HepG2 (cell line): ENCODE results near the gene CGGBP1. TPM values are rescaled to one million over a fixed set of nuclear protein-coding genes. Genes with fewer than 3 reads are reported as not detected.

Experiments used
- ATAC-seq: fragments of 200-7000 bp; cut with Tn5 transposase; 3 replicates; pipeline ENCODE4 v1.9.1; 2020; ENCODE audit warnings: mild to moderate bottlenecking, moderate library complexity
- BruUV-seq: library from RNA; stranded (reverse); fragments of 400-500 nt; replicated peaks from 2 replicates; lab custom pipeline; 2021; lab: Mats Ljungman, UMichigan
- CTCF ChIA-PET: fragments of 300-600 bp; formaldehyde crosslinking; extraction: SDS; loops from one replicate; lab custom pipeline; 2021; ENCODE audit warnings: low total read pairs, inconsistent platforms, low intra/inter-chr PET ratio; lab: Yijun Ruan, JAX
- POLR2A ChIA-PET: fragments of 350-600 bp; sonication (Branson Sonifier 250); formaldehyde crosslinking; loops from one replicate; lab custom pipeline; 2020; ENCODE audit warnings: antibody characterized with exemption, inconsistent platforms; lab: Yijun Ruan, JAX
- DNase-seq: peaks from one replicate; pipeline ENCODE4 v3.0.0-alpha.2; 2015; ENCODE audit warnings: low spot score
- FAIRE-seq: peaks from 3 replicates; lab custom pipeline; 2011; peaks lifted over from hg19 to GRCh38; lab: Jason Lieb, UNC
- H2AFZ ChIP-seq: one replicate; pipeline ENCODE4 v1.6.1; 2011; ENCODE audit warnings: low read length, inconsistent platforms
- H3K27ac ChIP-seq: fragments of 300-600 bp; 3 replicates; pipeline ENCODE4 v1.8.0; 2011; ENCODE audit warnings: mixed run types, mild to moderate bottlenecking, mixed read lengths, low read length, inconsistent platforms; ENCODE audit not compliant: insufficient read depth; ENCODE audit errors: extremely low read length
- H3K27me3 ChIP-seq, 2 experiments: fragments of 200-600 bp in 1 of 2; 2 replicates in 1 of 2; 3 replicates in 1 of 2; pipeline versions ENCODE4 v1.6.0 to v1.8.0; 2011; ENCODE audit warnings: low read length in 2 of 2, mild to moderate bottlenecking in 2 of 2, moderate library complexity in 2 of 2, inconsistent platforms in 1 of 2; ENCODE audit not compliant: insufficient read depth in 2 of 2, control insufficient read depth in 1 of 2
- H3K36me3 ChIP-seq, 2 experiments: fragments of 200-600 bp in 1 of 2; replicated peaks in 1 of 2; 2 replicates in 1 of 2; 3 replicates in 1 of 2; pipeline versions ENCODE4 v1.5.1 to v1.8.0; 2011; ENCODE audit warnings: low read length in 2 of 2, inconsistent platforms in 1 of 2; ENCODE audit not compliant: insufficient read depth in 2 of 2, control insufficient read depth in 1 of 2
- H3K4me1 ChIP-seq: 2 replicates; pipeline ENCODE4 v1.5.1; 2012; ENCODE audit warnings: low read length, inconsistent platforms; ENCODE audit not compliant: insufficient read depth
- H3K4me2 ChIP-seq: 2 replicates; pipeline ENCODE4 v1.6.0; 2011; ENCODE audit warnings: low read depth, low read length, inconsistent platforms
- H3K4me3 ChIP-seq, 3 experiments: fragments of 200-600 bp in 1 of 3; sonication (generic), shearing (Covaris generic) in 1 of 3; replicated peaks in 1 of 3; 2 replicates each; pipeline ENCODE4 v1.5.1; 2011 to 2016; ENCODE audit warnings: low read length in 3 of 3, inconsistent platforms in 2 of 3, low read depth in 2 of 3, mild to moderate bottlenecking in 2 of 3, control low read depth in 1 of 3, mixed read lengths in 1 of 3; ENCODE audit not compliant: insufficient read depth in 1 of 3
- H3K79me2 ChIP-seq: one replicate; pipeline ENCODE4 v1.6.1; 2011; ENCODE audit warnings: low read length, inconsistent platforms; ENCODE audit not compliant: insufficient read depth
- H3K9ac ChIP-seq: 2 replicates; pipeline ENCODE4 v1.6.0; 2011; ENCODE audit warnings: mild to moderate bottlenecking, low read depth, low read length, inconsistent platforms; ENCODE audit not compliant: insufficient read depth
- H3K9me3 ChIP-seq: 2 replicates; pipeline ENCODE4 v1.5.1; 2012; ENCODE audit warnings: mild to moderate bottlenecking, low read length
- H4K20me1 ChIP-seq: 2 replicates; pipeline ENCODE4 v1.6.0; 2011; ENCODE audit warnings: inconsistent platforms, mild to moderate bottlenecking, low read length, moderate library complexity; ENCODE audit not compliant: insufficient read depth
- CENPX ChIP-seq: sonication (generic); formaldehyde crosslinking; IDR thresholded peaks from 2 replicates; pipeline ENCODE4 v1.9.0; 2021; ENCODE audit warnings: mild to moderate bottlenecking, missing genetic modification reagents, moderate library complexity
- EP300 ChIP-seq, 3 experiments: sonication (generic) in 1 of 3; formaldehyde crosslinking in 1 of 3; IDR thresholded peaks; 2 replicates each; pipeline versions ENCODE4 v1.5.1 to v1.6.1; 2011 to 2020; ENCODE audit warnings: low read depth in 2 of 3, low read length in 2 of 3, borderline replicate concordance in 1 of 3, improper control_type of control experiment in 1 of 3, mild to moderate bottlenecking in 1 of 3, missing genetic modification reagents in 1 of 3, moderate library complexity in 1 of 3
- GATA4 ChIP-seq: sonication (generic); IDR thresholded peaks from 2 replicates; pipeline ENCODE4 v1.6.1; 2016; ENCODE audit warnings: antibody characterized with exemption, low read depth, borderline replicate concordance
- GTF3A ChIP-seq: sonication (generic); formaldehyde crosslinking; conservative IDR thresholded peaks from 2 replicates; pipeline ENCODE4 v1.4.0; 2020; ENCODE audit warnings: mild to moderate bottlenecking, missing genetic modification reagents
- HHEX ChIP-seq: IDR thresholded peaks from 2 replicates; pipeline ENCODE4 v1.6.1; 2016; ENCODE audit warnings: control low read depth
- SETDB1 ChIP-seq: sonication (generic); formaldehyde crosslinking; IDR thresholded peaks from 2 replicates; pipeline ENCODE4 v1.5.1; 2020; ENCODE audit warnings: missing genetic modification reagents, mild to moderate bottlenecking, borderline replicate concordance
- SMARCC2 ChIP-seq: fragments of 450-650 bp; IDR thresholded peaks from 2 replicates; pipeline ENCODE4 v1.6.1; 2017; ENCODE audit warnings: antibody characterized with exemption, mild to moderate bottlenecking
- SP140L ChIP-seq: sonication (generic); formaldehyde crosslinking; IDR thresholded peaks from 2 replicates; pipeline ENCODE4 v1.4.0; 2020; ENCODE audit warnings: missing genetic modification reagents, borderline replicate concordance
- SRSF1 ChIP-seq: fragments of 200-400 bp; formaldehyde crosslinking; optimal IDR thresholded peaks from 2 replicates; pipeline ENCODE3; 2017; ENCODE audit warnings: mild to moderate bottlenecking, low read depth, low read length, moderate library complexity
- YEATS2 ChIP-seq: sonication (generic); formaldehyde crosslinking; IDR thresholded peaks from 2 replicates; pipeline ENCODE4 v1.4.0; 2020; ENCODE audit warnings: missing genetic modification reagents, borderline replicate concordance
- ZBTB21 ChIP-seq: sonication (generic); formaldehyde crosslinking; IDR thresholded peaks from 2 replicates; pipeline ENCODE4 v1.4.0; 2020; ENCODE audit warnings: missing genetic modification reagents
- ZNF251 ChIP-seq: sonication (generic); formaldehyde crosslinking; IDR thresholded peaks from 2 replicates; pipeline ENCODE4 v1.9.0; 2021; ENCODE audit warnings: mild to moderate bottlenecking, missing genetic modification reagents
- ZNF3 ChIP-seq: IDR thresholded peaks from 2 replicates; pipeline ENCODE4 v1.7.0; 2017; ENCODE audit warnings: inconsistent platforms
- ZNF44 ChIP-seq: sonication (generic); formaldehyde crosslinking; IDR thresholded peaks from 2 replicates; pipeline ENCODE4 v1.5.1; 2020; ENCODE audit warnings: mild to moderate bottlenecking, missing genetic modification reagents
- ZSCAN20 ChIP-seq: sonication (generic); formaldehyde crosslinking; IDR thresholded peaks from 2 replicates; pipeline ENCODE4 v1.4.0; 2020; ENCODE audit warnings: missing genetic modification reagents, mild to moderate bottlenecking, borderline replicate concordance
- ZSCAN30 ChIP-seq: sonication (generic); formaldehyde crosslinking; IDR thresholded peaks from 2 replicates; pipeline ENCODE4 v1.5.0; 2020; ENCODE audit warnings: mild to moderate bottlenecking, missing genetic modification reagents
- WGBS: methylation state at CpG from one replicate; pipeline ENCODE4 v1.1.6; 2017; ENCODE audit warnings: low lambda C conversion rate; 5-methylcytosine and 5-hydroxymethylcytosine counted together
- in situ Hi-C: cut with HindIII; loops from 2 replicates; pipeline ENCODE4 v1.10.0; 2017; ENCODE audit warnings: low pct_unique_long_range_greater_than_20kb; ENCODE audit not compliant: extremely low pct_ligation_motif_present
- intact Hi-C: fragments of 100-400 bp; cut with micrococcal nuclease; formaldehyde crosslinking; loops from one replicate; pipeline ENCODE4 v1.10.0; 2022; ENCODE audit not compliant: unreplicated experiment
- polyA plus RNA-seq, 8 experiments: library from polyadenylated mRNA; depleted of rRNA in 3 of 8; stranded (reverse) in 7 of 8; unstranded in 1 of 8; fragments of >200 nt; fragmentation: Illumina TruSeq in 4 of 8; extraction: Trizol in 4 of 8; gene quantifications; 2 replicates each; pipeline versions ENCODE4 v1.2.1 to v1.2.3, GENCODE V29; 2011 to 2016; ENCODE audit warnings: low read depth in 4 of 8, missing spikeins in 1 of 8, mixed read lengths in 1 of 8; ENCODE audit not compliant: insufficient read depth in 1 of 8
- total RNA-seq, 5 experiments: library from RNA; depleted of rRNA; stranded (reverse); fragments of >200 nt; fragmentation: Illumina TruSeq; extraction: Trizol; gene quantifications; 2 replicates each; pipeline ENCODE4 v1.2.3, GENCODE V29; 2016; ENCODE audit warnings: low read depth in 1 of 5
- TF ChIP-seq, protein P1 (sequence below): sonication (generic); formaldehyde crosslinking; IDR thresholded peaks from 2 replicates; pipeline ENCODE4 v1.4.0; 2020; ENCODE audit warnings: missing genetic modification reagents
- TF ChIP-seq, protein P2 (sequence below): sonication (generic); formaldehyde crosslinking; IDR thresholded peaks from 2 replicates; pipeline ENCODE4 v1.9.0; 2022; ENCODE audit warnings: missing genetic modification reagents, mild to moderate bottlenecking, borderline replicate concordance
- TF ChIP-seq, protein P3 (sequence below): IDR thresholded peaks from 2 replicates; pipeline ENCODE4 v1.6.1; 2018; ENCODE audit warnings: missing genetic modification reagents, mild to moderate bottlenecking, missing compliant biosample characterization
- TF ChIP-seq, protein P4 (sequence below): sonication (generic); formaldehyde crosslinking; IDR thresholded peaks from 2 replicates; pipeline ENCODE4 v1.4.0; 2020; ENCODE audit warnings: mild to moderate bottlenecking, low read depth, missing genetic modification reagents

The CGGBP1 gene
- total and polyA plus RNA-seq, 2 of the 13 experiments (the other 11 are each of a cell fraction or from before 2014, with no cell fraction given) = 38.9 to 47.0 TPM

DNA sequence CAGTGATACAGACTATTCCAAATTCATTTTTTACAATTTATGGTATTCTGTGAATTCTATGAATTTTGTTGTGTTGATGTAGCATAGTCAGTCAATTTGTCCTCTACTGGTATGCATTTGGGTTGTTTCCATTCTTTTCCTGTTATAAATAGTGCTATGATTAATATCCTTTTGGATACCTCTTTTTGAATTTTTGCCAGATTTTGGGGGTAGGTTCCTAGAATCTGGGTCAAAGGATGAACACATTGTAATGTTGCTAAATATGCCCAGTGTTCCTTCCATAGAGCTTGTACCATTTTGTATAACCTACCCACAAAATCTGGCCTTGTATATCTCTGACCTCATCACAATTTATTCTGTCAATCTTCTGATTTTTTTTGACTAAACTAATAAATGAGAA is 46.5 kb upstream of the CGGBP1 start (continued):
- TF ChIP-seq, protein P1, sequence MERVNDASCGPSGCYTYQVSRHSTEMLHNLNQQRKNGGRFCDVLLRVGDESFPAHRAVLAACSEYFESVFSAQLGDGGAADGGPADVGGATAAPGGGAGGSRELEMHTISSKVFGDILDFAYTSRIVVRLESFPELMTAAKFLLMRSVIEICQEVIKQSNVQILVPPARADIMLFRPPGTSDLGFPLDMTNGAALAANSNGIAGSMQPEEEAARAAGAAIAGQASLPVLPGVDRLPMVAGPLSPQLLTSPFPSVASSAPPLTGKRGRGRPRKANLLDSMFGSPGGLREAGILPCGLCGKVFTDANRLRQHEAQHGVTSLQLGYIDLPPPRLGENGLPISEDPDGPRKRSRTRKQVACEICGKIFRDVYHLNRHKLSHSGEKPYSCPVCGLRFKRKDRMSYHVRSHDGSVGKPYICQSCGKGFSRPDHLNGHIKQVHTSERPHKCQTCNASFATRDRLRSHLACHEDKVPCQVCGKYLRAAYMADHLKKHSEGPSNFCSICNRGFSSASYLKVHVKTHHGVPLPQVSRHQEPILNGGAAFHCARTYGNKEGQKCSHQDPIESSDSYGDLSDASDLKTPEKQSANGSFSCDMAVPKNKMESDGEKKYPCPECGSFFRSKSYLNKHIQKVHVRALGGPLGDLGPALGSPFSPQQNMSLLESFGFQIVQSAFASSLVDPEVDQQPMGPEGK = no peak

DNA sequence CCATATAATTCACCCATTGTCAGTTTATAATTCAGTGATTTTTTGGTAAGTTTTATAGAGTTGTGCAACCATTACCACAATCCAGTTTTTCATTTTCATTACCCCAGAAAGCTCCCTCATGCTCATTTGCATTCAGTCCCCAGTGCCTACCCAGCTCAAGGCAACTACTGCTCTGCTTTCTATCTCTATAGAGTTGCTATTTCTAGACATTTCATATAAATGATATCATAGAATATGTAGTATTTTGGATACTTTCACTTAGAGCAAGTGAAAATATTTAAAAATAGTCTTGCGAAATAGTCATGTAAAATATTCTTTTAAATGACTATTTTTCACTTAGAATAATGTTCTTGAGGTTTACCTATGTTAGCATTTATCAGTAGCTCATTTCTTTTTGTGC is 42.3 kb upstream of the CGGBP1 start:
- 94% methylated on average over 1 of the region's 1 CpG for WGBS
- H2AFZ ChIP-seq = no peak overlapping the region
- no peaks in the 10 kb centered on the region for H4K20me1 ChIP-seq
- no peak for ATAC-seq
- H3K9me3 ChIP-seq = no peaks in the 10 kb centered on the region
- H3K4me1 ChIP-seq = no peaks in the 10 kb centered on the region
- no peaks in the 10 kb centered on the region for H3K27me3 ChIP-seq
- no peak for DNase-seq
- intact Hi-C loops = no loop called here
- in situ Hi-C loops = no loop called here
- H3K79me2 ChIP-seq = no peaks in the 10 kb centered on the region
- peaks cover 0 to 1% of the 10 kb centered on the region in 2 experiments; a peak in 1 of 5 replicates for H3K36me3 ChIP-seq
- H3K9ac ChIP-seq = no peak overlapping the region
- H3K27ac ChIP-seq = no peak overlapping the region
- FAIRE-seq = no peak
- POLR2A ChIA-PET = no interaction called here
- H3K4me3 ChIP-seq = no peak overlapping the region
- CTCF ChIA-PET = no interaction called here
- no peak overlapping the region for H3K4me2 ChIP-seq
- BruUV-seq = no TSS peak
- TF ChIP-seq, protein P2, sequence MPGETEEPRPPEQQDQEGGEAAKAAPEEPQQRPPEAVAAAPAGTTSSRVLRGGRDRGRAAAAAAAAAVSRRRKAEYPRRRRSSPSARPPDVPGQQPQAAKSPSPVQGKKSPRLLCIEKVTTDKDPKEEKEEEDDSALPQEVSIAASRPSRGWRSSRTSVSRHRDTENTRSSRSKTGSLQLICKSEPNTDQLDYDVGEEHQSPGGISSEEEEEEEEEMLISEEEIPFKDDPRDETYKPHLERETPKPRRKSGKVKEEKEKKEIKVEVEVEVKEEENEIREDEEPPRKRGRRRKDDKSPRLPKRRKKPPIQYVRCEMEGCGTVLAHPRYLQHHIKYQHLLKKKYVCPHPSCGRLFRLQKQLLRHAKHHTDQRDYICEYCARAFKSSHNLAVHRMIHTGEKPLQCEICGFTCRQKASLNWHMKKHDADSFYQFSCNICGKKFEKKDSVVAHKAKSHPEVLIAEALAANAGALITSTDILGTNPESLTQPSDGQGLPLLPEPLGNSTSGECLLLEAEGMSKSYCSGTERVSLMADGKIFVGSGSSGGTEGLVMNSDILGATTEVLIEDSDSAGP (CRISPR knock-in tag) = no peak
- no peak for TF ChIP-seq CENPX (CRISPR knock-in tag)
- TF ChIP-seq SMARCC2 = no peak
- TF ChIP-seq, protein P3, sequence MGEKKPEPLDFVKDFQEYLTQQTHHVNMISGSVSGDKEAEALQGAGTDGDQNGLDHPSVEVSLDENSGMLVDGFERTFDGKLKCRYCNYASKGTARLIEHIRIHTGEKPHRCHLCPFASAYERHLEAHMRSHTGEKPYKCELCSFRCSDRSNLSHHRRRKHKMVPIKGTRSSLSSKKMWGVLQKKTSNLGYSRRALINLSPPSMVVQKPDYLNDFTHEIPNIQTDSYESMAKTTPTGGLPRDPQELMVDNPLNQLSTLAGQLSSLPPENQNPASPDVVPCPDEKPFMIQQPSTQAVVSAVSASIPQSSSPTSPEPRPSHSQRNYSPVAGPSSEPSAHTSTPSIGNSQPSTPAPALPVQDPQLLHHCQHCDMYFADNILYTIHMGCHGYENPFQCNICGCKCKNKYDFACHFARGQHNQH = no peak
- TF ChIP-seq ZNF251 = no peak
- TF ChIP-seq ZSCAN20 (CRISPR knock-in tag) = no peak
- TF ChIP-seq EP300 (IDR thresholded peaks at IDR 0.05; ENCODE audit: low read depth in 2 of 2, low read length in 2 of 2) = no peak
- TF ChIP-seq EP300 (CRISPR knock-in tag; IDR thresholded peaks at IDR 0.05; ENCODE audit: borderline replicate concordance) = no peak
- no peak for TF ChIP-seq YEATS2 (CRISPR knock-in tag)
- no peak for TF ChIP-seq ZSCAN30 (CRISPR knock-in tag)
- TF ChIP-seq, protein P4, sequence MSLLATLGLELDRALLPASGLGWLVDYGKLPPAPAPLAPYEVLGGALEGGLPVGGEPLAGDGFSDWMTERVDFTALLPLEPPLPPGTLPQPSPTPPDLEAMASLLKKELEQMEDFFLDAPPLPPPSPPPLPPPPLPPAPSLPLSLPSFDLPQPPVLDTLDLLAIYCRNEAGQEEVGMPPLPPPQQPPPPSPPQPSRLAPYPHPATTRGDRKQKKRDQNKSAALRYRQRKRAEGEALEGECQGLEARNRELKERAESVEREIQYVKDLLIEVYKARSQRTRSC (CRISPR knock-in tag) = no peak
- no peak for TF ChIP-seq SP140L
- no peak for TF ChIP-seq SRSF1
- TF ChIP-seq GATA4 = no peak
- TF ChIP-seq ZNF3 (CRISPR knock-in tag) = no peak
- no peak for TF ChIP-seq ZNF44 (CRISPR knock-in tag)
- no peak for TF ChIP-seq GTF3A (CRISPR knock-in tag)
- TF ChIP-seq SETDB1 (CRISPR knock-in tag) = no peak
- TF ChIP-seq ZBTB21 (CRISPR knock-in tag) = no peak
- TF ChIP-seq HHEX (CRISPR knock-in tag) = no peak
